Dedifferentiated amniotic fluid mesenchymal stem cell (primary cell): ENCODE measurements around the gene WDR26.
A peak's percentile ranks its signal among the peaks of the same experiment; 100 is the strongest.
"Not testable (repeated sequence)": the region's sequence is repeated elsewhere in the genome, so short reads cannot be mapped to it uniquely, and the experiment has no call there.

Experiments used
- DNase-seq: peaks from one replicate; pipeline ENCODE4 v3.0.0-alpha.2; 2016; ENCODE audit errors: extremely low spot score

Gene WDR26

DNA sequence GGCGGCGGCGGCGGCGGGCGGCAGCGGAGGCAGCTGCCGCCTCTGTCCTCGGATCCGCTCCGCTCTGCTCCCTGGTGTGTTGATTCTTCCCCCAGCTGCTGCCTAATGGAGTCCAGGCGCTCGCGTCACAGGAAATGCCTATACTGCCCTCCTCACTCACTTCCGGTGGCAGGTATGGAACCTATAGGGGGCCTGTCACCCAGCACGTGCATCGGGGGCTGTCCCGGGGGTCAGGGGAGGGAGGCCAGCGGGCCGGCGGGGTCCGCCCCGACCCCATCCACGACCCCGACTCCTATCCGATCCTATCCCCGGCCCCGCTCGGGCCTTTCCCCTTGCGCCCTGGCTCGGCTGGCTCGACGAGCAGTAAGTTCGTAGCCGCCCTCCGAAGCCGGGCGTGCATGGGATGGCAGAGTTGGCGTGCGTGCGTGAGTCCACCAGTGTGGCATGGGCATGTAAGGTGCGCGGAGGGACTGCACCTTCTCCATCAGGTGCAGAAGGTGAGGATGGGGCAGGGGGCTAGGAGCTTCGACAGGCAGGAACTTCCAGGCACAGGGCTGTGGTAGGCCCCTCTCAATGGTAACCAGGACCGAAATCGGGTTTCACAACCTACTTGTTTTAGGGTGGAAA, at the start of gene WDR26:
Gene WDR26, minus strand, starts transcription at position 107 of the 627 bp plus-strand sequence.
- DNase-seq, result peak; percentile 84

DNA sequence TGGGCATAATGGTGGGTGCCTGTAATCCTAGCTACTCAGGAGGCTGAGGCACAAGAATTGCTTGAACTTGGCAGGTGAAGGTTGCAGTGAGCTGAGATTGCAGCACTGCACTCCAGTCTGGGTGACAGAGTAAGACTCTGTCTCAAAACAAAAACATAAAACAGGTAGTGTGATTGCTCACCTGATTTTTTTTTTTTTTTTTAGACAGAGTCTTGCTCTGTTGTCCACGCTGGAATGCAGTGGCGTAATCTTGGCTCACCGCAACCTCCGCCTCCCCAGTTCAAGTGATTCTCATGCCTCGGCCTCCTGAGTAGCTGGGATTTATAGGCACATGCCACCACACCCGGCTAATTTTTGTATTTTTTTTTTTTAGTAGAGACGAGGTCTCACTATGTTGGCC, 48.6 kb upstream of the WDR26 start:
- not testable (repeated sequence) for DNase-seq

DNA sequence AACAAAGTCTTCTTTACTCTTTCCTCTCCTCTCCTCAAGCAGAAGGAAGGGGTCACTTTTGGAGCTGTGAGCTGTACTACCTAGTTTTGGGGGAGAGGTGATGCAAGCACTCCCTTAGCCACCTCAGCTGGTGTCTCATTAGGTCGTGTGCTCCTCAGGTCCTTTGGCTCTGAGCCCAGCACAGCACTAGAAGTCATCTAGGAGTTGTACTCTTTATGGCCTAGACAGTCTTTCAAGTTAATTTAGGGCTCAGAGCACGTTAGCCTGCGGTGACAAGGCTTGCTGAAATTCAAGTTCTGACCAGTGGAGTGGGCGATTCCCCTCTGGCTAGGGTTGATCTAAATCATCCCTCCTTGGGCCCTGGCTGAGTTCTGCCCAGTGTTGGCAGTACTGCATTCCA, 48.0 kb upstream of the WDR26 start:
- no peak for DNase-seq

DNA sequence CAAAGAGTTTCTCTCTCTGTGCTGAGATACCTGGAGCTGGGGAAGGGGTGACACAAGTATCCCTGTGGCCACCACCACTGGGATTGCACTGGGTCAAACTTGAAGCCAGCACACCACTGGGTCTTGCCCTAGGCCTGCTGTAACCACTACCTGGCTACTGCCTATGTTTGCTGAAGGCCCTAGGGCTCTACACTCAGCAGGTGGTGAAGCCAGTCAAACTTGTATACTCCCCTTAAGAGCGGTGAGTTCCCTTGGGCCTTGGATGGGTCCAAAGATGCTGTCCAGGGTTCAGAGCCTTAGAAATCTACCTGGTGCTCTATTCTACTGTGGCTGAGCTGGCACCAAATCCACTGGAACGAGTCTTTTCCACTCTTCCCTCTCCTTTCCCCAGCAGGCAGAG, 47.0 kb upstream of the WDR26 start:
- DNase-seq, result no peak

DNA sequence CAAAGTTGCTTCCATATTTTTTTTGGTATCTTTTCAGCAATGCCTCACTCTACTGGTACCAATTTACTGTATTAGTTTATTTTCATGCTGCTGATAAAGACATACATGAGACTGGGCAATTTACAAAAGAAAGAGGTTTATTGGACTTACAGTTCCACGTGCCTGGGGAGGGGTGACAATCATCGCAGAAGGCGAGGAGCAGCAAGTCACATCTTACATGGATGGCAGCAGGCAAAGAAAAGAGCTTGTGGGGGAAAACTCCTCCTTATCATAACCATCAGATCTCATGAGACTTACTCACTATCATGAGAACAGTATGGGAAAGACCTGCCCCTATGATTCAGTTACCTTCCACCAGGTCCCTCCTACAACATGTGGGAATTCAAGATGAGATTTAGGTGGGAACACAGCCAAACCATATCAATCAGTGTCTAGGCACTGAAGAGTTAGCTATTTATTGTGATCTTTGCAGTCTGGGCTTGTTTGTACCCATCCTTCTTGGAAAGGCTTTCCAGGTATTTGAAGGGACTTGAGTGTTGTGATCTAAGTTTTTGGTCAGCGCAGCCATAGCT, 46.4 kb upstream of the WDR26 start:
- DNase-seq, result not testable (repeated sequence)

DNA sequence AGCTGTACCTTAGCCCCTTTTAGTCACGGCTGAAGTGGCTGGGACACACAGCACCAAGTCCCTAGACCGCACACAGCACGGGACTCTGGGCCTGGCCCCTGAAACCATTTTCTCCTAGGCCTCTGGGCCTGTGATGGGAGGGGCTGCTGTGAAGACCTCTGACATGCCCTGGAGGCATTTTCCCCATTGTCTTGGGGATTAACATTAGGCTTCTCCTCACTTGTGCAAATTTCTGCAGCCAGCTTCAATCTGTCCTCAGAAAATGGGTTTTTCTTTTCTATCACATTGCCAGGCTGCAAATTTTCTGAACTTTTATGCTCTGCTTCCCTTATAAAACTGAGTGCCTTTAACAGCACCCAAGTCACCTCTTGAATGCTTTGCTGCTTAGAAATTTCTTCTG, 45.6 kb upstream of the WDR26 start:
- DNase-seq, result not testable (repeated sequence)

DNA sequence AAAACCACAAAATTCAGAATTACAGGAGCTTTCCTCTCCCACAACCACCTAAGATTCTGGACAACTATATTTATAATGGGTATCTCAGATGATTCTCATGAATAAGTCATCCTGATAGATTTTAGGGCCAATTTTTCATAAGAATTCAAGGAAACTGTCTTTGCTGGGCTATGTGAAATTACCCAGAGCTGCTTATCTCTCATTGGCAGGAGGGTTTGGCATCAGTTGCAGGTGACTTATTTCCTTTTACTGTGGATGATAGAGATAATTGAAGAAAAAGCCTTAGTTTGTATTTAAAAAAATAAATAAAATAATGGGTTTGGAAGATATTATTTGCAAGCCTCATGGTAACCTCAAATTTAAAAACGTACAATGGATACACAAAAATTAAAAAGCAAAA, 38.2 kb upstream of the WDR26 start:
- no peak for DNase-seq

DNA sequence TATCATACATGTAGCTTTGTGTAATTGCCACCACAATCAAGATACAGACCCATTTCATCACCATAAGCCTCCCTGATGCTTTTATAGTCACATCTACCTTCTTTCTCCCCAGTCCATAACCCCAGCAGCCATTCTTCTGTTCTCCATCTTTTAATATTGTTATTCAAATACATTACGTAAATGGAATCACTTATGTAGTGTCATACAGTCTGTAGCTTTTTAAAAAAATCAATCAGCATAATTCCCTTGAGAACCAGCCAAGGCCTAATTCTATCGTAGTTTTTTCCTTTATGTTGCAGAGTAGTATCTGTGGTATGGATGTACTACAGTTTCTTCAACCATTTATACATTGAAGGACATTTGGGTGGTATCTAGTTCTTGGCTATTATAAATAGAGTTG, 31.6 kb upstream of the WDR26 start:
- no peak for DNase-seq

DNA sequence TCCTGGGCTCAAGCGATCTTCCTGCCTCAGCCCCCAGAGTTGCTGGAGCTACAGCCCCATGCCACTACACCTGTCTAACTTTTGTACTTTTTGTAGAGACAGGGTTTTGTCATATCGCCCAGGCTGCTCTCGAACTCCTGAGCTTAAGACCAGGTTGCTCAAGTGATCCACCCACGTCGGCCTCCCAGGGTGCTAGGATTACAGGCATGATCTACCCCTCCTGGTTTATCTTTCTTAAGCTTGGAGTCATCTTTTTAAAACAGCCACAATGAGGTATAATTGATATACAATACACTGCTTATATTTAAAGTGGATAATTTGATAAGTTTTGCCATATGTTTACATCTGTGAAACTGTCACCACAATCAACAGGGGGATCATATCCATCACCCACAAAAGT, 25.4 kb upstream of the WDR26 start:
- no peak for DNase-seq

DNA sequence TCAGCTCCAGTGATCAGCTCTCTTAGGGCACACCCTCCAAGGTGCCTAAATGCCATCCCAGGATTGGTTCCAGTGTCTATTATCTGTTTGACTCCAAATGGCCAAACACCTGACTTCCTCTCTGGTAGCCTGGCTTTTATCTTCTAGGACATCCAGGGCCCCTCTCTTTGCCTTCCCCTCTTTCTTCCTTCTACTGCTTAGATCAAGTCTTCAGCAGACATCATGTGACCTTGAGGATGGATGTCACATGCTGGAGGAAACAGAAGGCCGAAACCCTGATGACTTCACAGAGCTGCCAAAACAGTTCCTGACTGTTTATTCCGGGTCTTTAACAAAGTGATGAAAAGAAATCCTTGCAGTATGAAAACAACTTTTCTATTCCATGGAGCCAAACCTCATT, 24.4 kb upstream of the WDR26 start:
- DNase-seq, result no peak

DNA sequence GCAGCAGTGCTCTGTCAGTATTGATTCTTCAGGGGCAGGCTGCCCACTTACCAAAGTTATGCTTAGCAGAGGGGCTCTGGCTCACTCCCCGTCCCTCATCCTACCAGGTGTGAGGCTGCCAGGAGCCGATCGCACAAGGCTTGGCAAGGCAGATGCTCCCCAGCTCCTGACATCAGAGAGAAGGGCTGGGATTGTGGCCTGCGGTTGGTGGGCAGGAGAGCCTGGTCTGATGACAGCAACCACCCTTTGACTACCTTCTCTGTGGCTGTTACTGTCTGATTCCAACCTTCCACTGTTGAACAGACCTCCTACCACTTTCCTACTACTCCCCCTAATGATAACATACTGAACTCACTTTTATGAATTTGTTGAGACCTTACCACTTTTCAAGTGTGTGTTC, 23.7 kb upstream of the WDR26 start:
- no peak for DNase-seq

DNA sequence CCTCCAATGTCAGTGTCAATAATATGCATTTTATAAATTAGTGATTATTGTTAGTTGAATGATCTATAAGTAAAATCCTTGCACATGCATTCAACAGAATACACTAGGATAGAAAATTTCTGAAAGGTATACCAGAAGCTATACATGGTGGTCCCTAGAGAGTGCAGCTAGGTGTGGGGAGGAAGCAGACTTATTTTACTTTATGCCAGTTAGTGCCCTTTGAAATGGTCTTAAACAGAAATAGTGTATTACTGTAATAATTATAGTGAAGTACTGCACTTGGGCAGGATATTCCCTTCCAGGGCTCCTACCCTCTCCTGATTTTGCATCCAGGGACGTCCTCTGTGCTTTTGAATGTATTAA, 23.2 kb upstream of the WDR26 start:
- DNase-seq, result no peak

DNA sequence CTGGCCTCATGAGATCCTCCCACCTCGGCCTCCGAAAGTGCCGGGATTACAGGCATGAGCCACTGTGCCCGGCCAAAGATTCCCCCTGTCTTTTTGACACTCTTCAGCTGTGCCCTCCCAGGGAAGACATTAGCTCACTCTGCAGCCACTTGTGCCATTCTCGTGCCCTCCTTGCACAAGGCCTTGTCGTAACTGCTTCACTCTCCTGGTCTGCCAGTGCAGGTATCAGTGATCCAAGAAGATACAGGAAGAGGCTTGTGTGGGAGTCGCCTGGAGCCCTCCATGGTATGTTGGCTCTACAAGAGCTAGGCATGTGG, 22.0 kb upstream of the WDR26 start:
- DNase-seq, result no peak

DNA sequence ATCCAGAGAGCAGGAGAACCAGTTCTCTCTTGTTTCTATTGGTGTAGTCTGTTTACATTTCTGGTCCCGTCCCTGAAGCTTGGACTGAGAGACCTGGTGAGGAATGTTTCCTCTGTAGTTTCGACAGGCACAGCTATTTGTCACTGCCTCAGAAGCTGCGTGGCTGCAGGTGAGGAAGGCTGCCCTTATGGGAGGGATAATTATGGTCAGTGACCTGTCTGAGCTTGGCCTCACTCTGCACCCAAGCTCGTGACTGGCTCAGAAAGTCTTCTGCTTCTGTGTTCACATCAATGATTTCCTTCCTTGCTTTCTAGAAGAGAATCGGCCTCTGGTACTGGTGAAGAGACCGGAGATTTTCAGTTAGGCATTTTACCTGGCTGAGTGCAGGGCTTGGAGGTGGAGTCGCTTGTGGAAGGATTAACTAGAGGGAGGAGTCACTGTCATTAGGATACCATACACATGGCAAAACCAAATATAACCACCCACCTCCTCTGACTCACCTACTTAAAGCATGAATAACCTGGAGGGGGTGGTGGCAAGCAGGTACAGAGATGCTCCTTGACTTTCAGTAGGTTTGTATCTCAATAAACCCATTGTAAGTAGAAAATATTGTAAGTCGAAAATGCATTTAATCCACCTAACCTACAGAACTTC, 19.9 kb upstream of the WDR26 start:
- no peak for DNase-seq

DNA sequence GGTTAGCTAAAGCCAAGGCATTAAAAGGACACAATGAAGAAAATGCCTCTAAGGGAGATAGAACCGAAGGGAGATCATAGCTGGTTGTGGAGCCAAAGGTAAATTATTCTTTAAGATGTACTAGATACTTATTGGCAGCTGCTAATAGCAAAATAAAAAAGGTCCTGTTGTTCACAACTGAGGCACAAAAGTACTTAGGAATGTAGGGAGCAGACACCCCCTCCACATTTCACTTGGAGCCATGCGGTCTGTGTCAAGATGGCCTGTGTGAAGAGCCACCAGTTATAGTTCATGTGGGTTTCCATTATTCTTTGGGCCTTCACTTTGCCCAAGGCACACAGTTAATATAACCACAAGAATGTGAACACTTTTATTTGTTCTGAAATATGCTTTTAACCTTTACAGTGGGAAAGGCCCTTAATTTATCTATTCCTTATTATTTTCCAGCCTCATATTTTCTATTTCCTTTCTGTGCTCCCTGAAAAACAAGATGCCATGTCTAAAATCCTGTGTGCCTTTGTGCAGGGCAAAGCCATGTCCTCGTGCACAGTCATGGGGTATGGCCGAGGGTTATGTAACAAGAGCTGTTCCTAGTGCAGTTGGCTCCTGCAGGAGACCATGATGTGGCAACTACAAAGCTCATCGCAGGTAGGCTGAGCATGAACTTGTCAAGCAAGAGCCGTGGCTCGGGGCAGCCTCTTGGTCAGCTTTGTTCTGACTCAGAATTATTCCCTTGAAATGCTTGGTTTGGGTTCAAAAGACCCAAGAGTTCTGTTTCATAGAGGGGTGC, 16.2 kb upstream of the WDR26 start:
- DNase-seq, result no peak

DNA sequence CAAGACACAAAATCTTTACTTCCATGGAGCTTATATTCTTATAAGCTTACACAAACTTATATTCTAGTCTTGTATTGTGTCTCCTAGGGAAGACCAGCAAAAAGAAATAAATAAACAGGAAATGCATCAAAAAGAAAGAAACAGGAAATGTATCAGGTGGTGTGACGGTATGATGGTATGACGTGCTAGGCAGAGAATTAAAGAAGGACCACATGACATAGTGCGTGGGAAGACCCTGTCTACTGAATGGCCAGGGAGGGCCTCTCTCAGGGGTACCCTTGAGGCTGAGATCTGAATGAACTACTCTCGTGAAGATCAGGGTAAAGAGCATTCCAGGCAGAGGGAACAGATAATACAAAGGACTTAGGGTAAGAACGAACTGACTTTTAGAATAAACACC, 15.6 kb upstream of the WDR26 start:
- no peak for DNase-seq

DNA sequence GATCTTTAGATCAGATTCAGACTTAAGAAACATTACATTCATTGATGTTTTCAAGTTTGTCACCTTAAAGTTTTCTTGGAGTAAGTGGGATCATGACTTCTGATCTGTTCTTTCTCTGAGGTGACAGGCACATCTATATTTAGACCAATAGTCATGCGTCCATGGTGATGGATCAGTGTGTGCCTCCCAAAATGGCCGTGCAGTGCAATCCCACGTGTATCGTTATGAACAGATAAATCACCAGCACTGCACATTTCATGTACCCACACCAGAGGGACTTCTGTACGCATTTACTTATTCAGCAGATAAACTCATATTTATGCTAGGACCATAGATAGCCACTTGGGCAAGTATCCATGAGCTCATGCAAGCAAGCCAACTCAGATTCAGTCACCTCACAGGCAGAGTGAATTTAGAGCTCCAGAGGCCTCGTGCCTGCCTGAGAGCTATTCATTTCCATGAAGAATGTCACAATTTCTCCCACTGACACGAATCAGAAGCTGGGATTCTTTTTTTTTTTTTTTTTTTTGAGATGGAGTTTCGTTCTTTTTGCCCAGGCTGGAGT, 13.9 kb upstream of the WDR26 start:
- no peak for DNase-seq

DNA sequence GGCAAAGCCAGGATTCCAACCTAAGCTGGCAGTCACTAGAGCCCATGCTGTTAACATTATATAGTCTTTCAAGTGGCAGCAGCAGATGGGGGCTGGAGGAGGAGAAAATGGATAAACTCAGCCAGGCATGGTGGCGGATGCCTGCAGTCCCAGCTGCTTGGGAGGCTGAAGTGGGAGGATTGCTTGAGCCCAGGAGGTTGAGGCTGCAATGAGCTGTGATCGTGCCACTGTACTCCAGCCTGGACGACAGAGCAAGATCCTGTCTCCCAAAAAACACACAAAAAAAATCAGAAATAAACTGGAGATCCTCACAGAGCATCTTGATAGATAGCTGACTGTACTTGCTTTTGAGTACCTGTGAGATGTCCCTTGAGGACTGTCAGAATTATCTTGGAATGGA, 13.4 kb upstream of the WDR26 start:
- no peak for DNase-seq

DNA sequence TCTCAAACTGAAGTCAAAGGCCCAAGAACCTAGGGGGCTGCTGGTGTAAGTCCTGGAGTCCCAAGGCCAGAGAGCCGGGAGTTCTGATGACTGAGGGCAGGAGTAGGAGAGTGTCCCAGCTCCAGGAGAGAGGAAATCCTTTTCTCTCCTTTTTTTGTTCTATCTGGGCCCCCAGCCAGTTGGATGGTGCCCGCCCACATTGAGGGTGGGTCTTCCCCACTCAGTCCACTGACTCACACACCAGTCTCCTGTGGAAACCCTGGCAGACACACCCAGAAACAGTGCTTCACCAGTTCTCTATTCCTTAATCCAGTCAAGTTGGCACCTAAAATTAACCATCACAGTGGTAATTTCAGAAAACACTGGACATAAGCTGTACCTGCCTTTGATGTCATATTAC, 12.7 kb upstream of the WDR26 start:
- DNase-seq, result peak; percentile 61

DNA sequence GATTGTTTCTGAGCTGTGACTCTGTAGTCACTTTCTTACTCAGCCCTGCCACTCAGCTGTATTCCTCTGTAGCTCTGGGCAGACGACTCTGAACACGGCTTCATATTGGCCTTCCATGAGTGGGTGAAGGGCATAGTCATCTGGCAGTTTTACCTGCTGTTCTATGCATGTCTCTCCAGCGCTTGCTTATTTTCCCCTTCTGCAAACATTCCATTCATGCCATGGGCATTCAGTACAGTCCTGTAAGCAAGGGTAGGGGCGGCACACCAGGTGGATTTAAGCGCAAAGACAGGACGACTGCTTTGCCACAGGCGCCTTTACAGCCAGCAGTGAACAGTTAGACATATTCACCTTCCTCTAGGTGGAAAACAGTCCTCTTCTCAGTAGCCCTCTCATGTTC, 4.4 kb upstream of the WDR26 start:
- no peak for DNase-seq

DNA sequence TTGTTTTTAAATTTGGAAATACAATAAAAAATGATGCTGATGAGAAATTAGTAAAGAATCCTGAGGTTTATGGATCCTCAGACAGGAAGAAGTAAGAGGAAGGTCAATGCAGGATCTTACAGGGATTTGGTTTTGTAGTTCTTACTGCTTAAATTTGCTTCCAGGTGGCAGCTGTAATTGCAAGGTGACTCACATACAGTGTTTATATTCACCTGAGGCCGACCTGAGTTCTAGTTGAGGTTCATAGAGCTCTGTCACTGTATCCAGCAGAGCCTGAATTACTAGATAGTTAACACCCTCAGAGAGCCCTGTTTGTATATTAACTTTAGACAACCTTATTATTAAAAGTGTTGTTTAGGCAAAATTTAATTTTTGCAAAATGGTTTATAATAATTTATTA, 1.4 kb upstream of the WDR26 start:
- DNase-seq, result no peak

DNA sequence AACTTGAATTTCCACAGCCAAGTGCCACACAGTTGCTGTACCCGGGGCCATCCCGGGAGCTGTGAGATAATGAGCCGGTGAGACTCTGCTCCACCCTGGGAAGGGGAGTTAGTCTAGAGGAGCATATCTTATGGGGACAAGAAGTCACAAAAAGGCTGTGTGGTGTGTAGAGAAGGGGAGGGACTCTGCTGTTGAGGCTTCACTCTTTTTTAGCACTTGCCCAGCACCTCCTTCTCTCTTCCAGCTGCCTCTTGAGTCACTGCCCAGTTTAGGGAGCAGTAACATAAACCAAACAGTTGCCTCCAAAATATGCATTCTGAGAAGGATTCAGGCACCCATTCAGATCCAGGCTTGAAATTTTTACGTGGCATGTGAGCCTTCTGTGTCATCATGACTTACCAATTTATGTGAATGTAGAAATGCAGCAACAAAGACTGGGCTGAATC, 744 bp upstream of the WDR26 start:
- DNase-seq, result peak; percentile 81
